Astrocyte (in vitro differentiated cells and primary cell): Measurements from ENCODE around the gene CPN2. TPM values are rescaled to one million over a fixed set of nuclear protein-coding genes. Genes with fewer than 3 reads are reported as not detected.

Experiments
- DNase-seq: peaks from one replicate; pipeline ENCODE4 v3.0.0-alpha.2; 2010; ENCODE audit warnings: low read depth
- FAIRE-seq: peaks from 2 replicates; lab custom pipeline; 2011; peaks lifted over from hg19 to GRCh38; lab: Jason Lieb, UNC
- H2AFZ ChIP-seq: 2 replicates; pipeline ENCODE4 v1.6.0; 2012; ENCODE audit warnings: low read depth, low read length, inconsistent platforms
- H3K27ac ChIP-seq: 2 replicates; pipeline ENCODE4 v1.5.1; 2011; ENCODE audit warnings: low read depth, low read length, inconsistent platforms
- H3K27me3 ChIP-seq: 2 replicates; pipeline ENCODE4 v1.6.0; 2011; ENCODE audit warnings: low read length, inconsistent platforms; ENCODE audit not compliant: insufficient read depth
- H3K36me3 ChIP-seq: 2 replicates; pipeline ENCODE4 v1.5.1; 2011; ENCODE audit warnings: low read length, inconsistent platforms; ENCODE audit not compliant: insufficient read depth
- H3K4me1 ChIP-seq: 2 replicates; pipeline ENCODE4 v1.5.1; 2011; ENCODE audit warnings: low read length, inconsistent platforms; ENCODE audit not compliant: insufficient read depth
- H3K4me2 ChIP-seq: 2 replicates; pipeline ENCODE4 v1.6.0; 2012; ENCODE audit warnings: low read length, inconsistent platforms
- H3K4me3 ChIP-seq: 2 replicates; pipeline ENCODE4 v1.5.1; 2011; ENCODE audit warnings: low read depth, mild to moderate bottlenecking, low read length, inconsistent platforms; ENCODE audit not compliant: insufficient read depth
- H3K79me2 ChIP-seq: 2 replicates; pipeline ENCODE4 v1.6.0; 2012; ENCODE audit warnings: mild to moderate bottlenecking, low read length, inconsistent platforms; ENCODE audit not compliant: insufficient read depth
- H3K9ac ChIP-seq: 2 replicates; pipeline ENCODE4 v1.6.0; 2012; ENCODE audit warnings: mild to moderate bottlenecking, low read length, inconsistent platforms
- H3K9me3 ChIP-seq: 2 replicates; pipeline ENCODE4 v1.5.1; 2012; ENCODE audit warnings: low read depth, mild to moderate bottlenecking, low read length, inconsistent platforms; ENCODE audit not compliant: insufficient read depth
- H4K20me1 ChIP-seq: 2 replicates; pipeline ENCODE4 v1.6.0; 2012; ENCODE audit warnings: low read length, inconsistent platforms; ENCODE audit not compliant: insufficient read depth
- H3K27ac Mint-ChIP-seq: one replicate; pipeline ENCODE4 v1.8.0; 2021; ENCODE audit warnings: mild to moderate bottlenecking, mixed read lengths; ENCODE audit not compliant: unreplicated experiment
- H3K27me3 Mint-ChIP-seq: one replicate; pipeline ENCODE4 v1.8.0; 2021; ENCODE audit warnings: low read depth, mixed read lengths; ENCODE audit not compliant: unreplicated experiment
- H3K36me3 Mint-ChIP-seq: one replicate; pipeline ENCODE4 v1.8.0; 2021; ENCODE audit warnings: low read depth, mixed read lengths; ENCODE audit not compliant: unreplicated experiment
- H3K4me1 Mint-ChIP-seq: one replicate; pipeline ENCODE4 v1.8.0; 2021; ENCODE audit warnings: low read depth, mixed read lengths; ENCODE audit not compliant: unreplicated experiment
- H3K4me3 Mint-ChIP-seq: one replicate; pipeline ENCODE4 v1.8.0; 2021; ENCODE audit warnings: mild to moderate bottlenecking, moderate library complexity, mixed read lengths; ENCODE audit not compliant: unreplicated experiment
- H3K9me3 Mint-ChIP-seq: one replicate; pipeline ENCODE4 v1.8.0; 2021; ENCODE audit warnings: mild to moderate bottlenecking, mixed read lengths; ENCODE audit not compliant: unreplicated experiment
- EZH2 ChIP-seq: IDR thresholded peaks from 2 replicates; pipeline ENCODE4 v1.6.1; 2012; ENCODE audit warnings: mild to moderate bottlenecking, low read length, inconsistent platforms; ENCODE audit not compliant: insufficient read depth
- total RNA-seq: library from RNA; stranded (reverse); gene quantifications from 2 replicates; pipeline ENCODE4 v1.2.1, GENCODE V29; 2021
- TF ChIP-seq, protein P1 (sequence below): IDR thresholded peaks from 2 replicates; pipeline ENCODE4 v1.5.1; 2011; ENCODE audit warnings: low read depth, mild to moderate bottlenecking, inconsistent platforms, low read length, moderate library complexity; ENCODE audit not compliant: insufficient read depth

Gene CPN2
- total RNA-seq, 1 donor from 2014 or later: not detected

DNA sequence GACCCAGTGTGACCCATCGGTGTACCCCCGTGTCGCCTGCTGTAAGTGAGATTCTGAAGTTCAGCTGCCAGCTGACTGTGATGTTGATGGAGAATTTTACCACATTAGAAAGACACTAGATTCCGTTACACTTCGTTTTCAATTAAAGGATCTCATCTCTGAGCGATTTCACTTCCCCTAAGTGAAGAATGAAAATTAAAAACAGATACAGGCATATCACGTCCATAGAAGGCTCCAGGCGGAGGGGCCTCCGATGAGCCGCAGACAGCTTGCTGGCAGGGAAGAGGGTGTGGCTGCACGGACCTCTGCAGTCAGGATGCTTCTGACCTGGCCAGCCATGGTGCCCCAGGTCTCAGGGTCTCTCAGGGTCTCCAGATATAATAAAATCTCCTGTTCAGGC lies 6.6 kb upstream of the CPN2 start:
- H3K27ac ChIP-seq: no peak overlapping the region
- no peak overlapping the region for H3K9ac ChIP-seq
- TF ChIP-seq EZH2: no peak
- TF ChIP-seq, protein P1, sequence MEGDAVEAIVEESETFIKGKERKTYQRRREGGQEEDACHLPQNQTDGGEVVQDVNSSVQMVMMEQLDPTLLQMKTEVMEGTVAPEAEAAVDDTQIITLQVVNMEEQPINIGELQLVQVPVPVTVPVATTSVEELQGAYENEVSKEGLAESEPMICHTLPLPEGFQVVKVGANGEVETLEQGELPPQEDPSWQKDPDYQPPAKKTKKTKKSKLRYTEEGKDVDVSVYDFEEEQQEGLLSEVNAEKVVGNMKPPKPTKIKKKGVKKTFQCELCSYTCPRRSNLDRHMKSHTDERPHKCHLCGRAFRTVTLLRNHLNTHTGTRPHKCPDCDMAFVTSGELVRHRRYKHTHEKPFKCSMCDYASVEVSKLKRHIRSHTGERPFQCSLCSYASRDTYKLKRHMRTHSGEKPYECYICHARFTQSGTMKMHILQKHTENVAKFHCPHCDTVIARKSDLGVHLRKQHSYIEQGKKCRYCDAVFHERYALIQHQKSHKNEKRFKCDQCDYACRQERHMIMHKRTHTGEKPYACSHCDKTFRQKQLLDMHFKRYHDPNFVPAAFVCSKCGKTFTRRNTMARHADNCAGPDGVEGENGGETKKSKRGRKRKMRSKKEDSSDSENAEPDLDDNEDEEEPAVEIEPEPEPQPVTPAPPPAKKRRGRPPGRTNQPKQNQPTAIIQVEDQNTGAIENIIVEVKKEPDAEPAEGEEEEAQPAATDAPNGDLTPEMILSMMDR: no peak
- H2AFZ ChIP-seq: no peak overlapping the region
- DNase-seq: no peak
- peaks cover 8% of the 10 kb centered on the region for H3K9me3 Mint-ChIP-seq
- no peaks in the 10 kb centered on the region for H3K4me1 ChIP-seq
- H3K36me3 Mint-ChIP-seq: no peaks in the 10 kb centered on the region
- no peaks in the 10 kb centered on the region for H3K4me1 Mint-ChIP-seq
- H3K27me3 ChIP-seq: peaks cover 25% of the 10 kb centered on the region
- FAIRE-seq: no peak
- H3K27me3 Mint-ChIP-seq: peaks cover 62% of the 10 kb centered on the region
- H3K36me3 ChIP-seq: no peaks in the 10 kb centered on the region
- no peak overlapping the region for H3K4me2 ChIP-seq
- H3K4me3 Mint-ChIP-seq: no peak overlapping the region
- H4K20me1 ChIP-seq: no peaks in the 10 kb centered on the region
- no peaks in the 10 kb centered on the region for H3K9me3 ChIP-seq
- H3K4me3 ChIP-seq: no peak overlapping the region
- H3K79me2 ChIP-seq: no peaks in the 10 kb centered on the region
- H3K27ac Mint-ChIP-seq: no peak overlapping the region

GRCh38 chr3:194355379-194355778 lies 4.3 kb upstream of the CPN2 start:
- Histone ChIP-seq H3K27me3 (peaks cover 25% of the 10 kb centered on the region), H3K4me3 (no peak overlapping the region), H3K4me2 (no peak overlapping the region), H2AFZ (no peak overlapping the region), H4K20me1 (no peaks in the 10 kb centered on the region), H3K36me3 (no peaks in the 10 kb centered on the region), H3K9me3 (no peaks in the 10 kb centered on the region), H3K27ac (no peak overlapping the region), H3K9ac (no peak overlapping the region), H3K4me1 (peaks cover 4% of the 10 kb centered on the region), H3K79me2 (no peaks in the 10 kb centered on the region)
- no peaks in the 10 kb centered on the region for H3K36me3 Mint-ChIP-seq
- peaks cover 5% of the 10 kb centered on the region for H3K9me3 Mint-ChIP-seq
- H3K4me1 Mint-ChIP-seq: peaks cover under 1% of the 10 kb centered on the region
- H3K4me3 Mint-ChIP-seq: no peak overlapping the region
- H3K27me3 Mint-ChIP-seq: peaks cover 51% of the 10 kb centered on the region
- DNase-seq (no peak), FAIRE-seq (no peak)
- H3K27ac Mint-ChIP-seq: no peak overlapping the region
- no peak for TF ChIP-seq EZH2
- TF ChIP-seq, protein P1: no peak

DNA sequence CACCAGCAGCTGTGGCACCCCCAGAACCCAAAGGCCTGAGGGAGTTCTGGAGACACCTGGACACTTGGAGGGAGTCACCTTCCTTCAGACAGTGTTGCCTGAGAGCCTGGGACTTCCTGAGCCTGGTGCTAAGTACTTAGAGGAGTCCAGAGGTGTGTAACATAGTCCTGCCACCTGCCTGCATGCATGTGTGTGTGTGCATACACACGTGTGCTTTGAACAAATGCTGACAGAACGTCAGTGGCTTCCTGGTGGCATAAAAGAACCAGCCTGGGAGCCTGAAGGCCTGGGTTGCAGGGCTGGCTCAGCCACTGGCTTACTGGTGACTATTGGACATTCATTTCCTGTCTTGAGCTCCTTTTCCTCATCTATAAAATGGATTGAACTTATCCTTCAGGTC lies 3.2 kb upstream of the CPN2 start:
- peaks cover 19% of the 10 kb centered on the region for H3K27me3 ChIP-seq
- peaks cover 44% of the 10 kb centered on the region for H3K27me3 Mint-ChIP-seq
- H3K79me2 ChIP-seq: no peaks in the 10 kb centered on the region
- no peak overlapping the region for H3K9ac ChIP-seq
- peaks cover 4% of the 10 kb centered on the region for H3K4me1 Mint-ChIP-seq
- no peak overlapping the region for H3K4me3 ChIP-seq
- H3K36me3 Mint-ChIP-seq: no peaks in the 10 kb centered on the region
- DNase-seq (no peak), FAIRE-seq (no peak)
- TF ChIP-seq EZH2: no peak
- TF ChIP-seq, protein P1: no peak
- no peak overlapping the region for H3K4me2 ChIP-seq
- no peak overlapping the region for H2AFZ ChIP-seq
- H3K4me1 ChIP-seq: peaks cover 4% of the 10 kb centered on the region
- no peaks in the 10 kb centered on the region for H4K20me1 ChIP-seq
- H3K9me3 ChIP-seq: no peaks in the 10 kb centered on the region
- H3K4me3 Mint-ChIP-seq: no peak overlapping the region
- no peaks in the 10 kb centered on the region for H3K36me3 ChIP-seq
- H3K9me3 Mint-ChIP-seq: peaks cover 5% of the 10 kb centered on the region
- no peak overlapping the region for H3K27ac ChIP-seq
- H3K27ac Mint-ChIP-seq: no peak overlapping the region
